Body of pancreas (tissue), 4 donors: Measurements from ENCODE around the gene HCFC1. TPM values are rescaled to one million over a fixed set of nuclear protein-coding genes. Genes with fewer than 3 reads are reported as not detected.

Experiments
- ATAC-seq: fragments of 150-250 bp; one replicate; pipeline ENCODE4 v1.9.1; 2016
- DNase-seq, 4 donors: peaks; one replicate each; pipeline ENCODE4 v3.0.0-alpha.2; 2019
- H3K27ac ChIP-seq, 4 donors: fragments of 200-600 bp; sonication (generic); 1 replicate in 3 of 4; 2 replicates in 1 of 4; pipeline versions ENCODE4 v1.5.1 to v1.6.1; 2016 to 2019; ENCODE audit warnings: mild to moderate bottlenecking in 1 of 4, mixed read lengths in 1 of 4, moderate library complexity in 1 of 4
- H3K27me3 ChIP-seq, 2 donors: fragments of 200-600 bp; sonication (generic); one replicate each; pipeline ENCODE4 v1.6.0; 2016; ENCODE audit warnings: mild to moderate bottlenecking in 1 of 2
- H3K36me3 ChIP-seq, 2 donors: fragments of 200-600 bp; sonication (generic); replicated peaks in 1 of 2; 2 replicates each; pipeline ENCODE4 v1.5.1; 2016; ENCODE audit warnings: low read depth in 2 of 2; ENCODE audit not compliant: insufficient read depth in 1 of 2
- H3K4me1 ChIP-seq: fragments of 200-600 bp; sonication (generic); one replicate; pipeline ENCODE4 v1.6.0; 2016
- H3K4me3 ChIP-seq, 2 donors: fragments of 200-600 bp; sonication (generic); 1 replicate in 1 of 2; 2 replicates in 1 of 2; pipeline ENCODE4 v1.5.1; 2016 to 2019
- H3K9me3 ChIP-seq, 3 donors: fragments of 200-600 bp; sonication (generic); 1 replicate in 2 of 3; 2 replicates in 1 of 3; pipeline ENCODE4 v1.5.1; 2016
- POLR2A ChIP-seq, 3 donors: fragments of 450-650 bp; IDR thresholded peaks; one replicate each; pipeline ENCODE4 v1.6.1; 2016; ENCODE audit warnings: antibody characterized with exemption in 3 of 3, mild to moderate bottlenecking in 2 of 3
- WGBS, 2 donors: methylation state at CpG; one replicate each; pipeline ENCODE4 v1.1.5; 2017; 5-methylcytosine and 5-hydroxymethylcytosine counted together
- intact Hi-C: fragments of 100-400 bp; cut with DNase I; formaldehyde crosslinking; loops from one replicate; pipeline ENCODE4 v1.15.1; 2023
- total RNA-seq, 2 donors: library from RNA; depleted of rRNA; stranded (reverse); fragments of >200 nt; gene quantifications; one replicate each; pipeline ENCODE4 v1.1.0, GENCODE V29; 2016
- TF ChIP-seq, protein P1 (sequence below), 7 experiments: fragments of 450-650 bp in 4 of 7; fragments of 200-600 bp in 3 of 7; sonication (generic) in 3 of 7; IDR thresholded peaks; one replicate each; pipeline ENCODE4 v1.5.1; 2016 to 2019; ENCODE audit warnings: antibody characterized with exemption in 7 of 7

Gene HCFC1
- total RNA-seq, 2 donors from 2014 or later, result 16.6 to 62.6 TPM

DNA sequence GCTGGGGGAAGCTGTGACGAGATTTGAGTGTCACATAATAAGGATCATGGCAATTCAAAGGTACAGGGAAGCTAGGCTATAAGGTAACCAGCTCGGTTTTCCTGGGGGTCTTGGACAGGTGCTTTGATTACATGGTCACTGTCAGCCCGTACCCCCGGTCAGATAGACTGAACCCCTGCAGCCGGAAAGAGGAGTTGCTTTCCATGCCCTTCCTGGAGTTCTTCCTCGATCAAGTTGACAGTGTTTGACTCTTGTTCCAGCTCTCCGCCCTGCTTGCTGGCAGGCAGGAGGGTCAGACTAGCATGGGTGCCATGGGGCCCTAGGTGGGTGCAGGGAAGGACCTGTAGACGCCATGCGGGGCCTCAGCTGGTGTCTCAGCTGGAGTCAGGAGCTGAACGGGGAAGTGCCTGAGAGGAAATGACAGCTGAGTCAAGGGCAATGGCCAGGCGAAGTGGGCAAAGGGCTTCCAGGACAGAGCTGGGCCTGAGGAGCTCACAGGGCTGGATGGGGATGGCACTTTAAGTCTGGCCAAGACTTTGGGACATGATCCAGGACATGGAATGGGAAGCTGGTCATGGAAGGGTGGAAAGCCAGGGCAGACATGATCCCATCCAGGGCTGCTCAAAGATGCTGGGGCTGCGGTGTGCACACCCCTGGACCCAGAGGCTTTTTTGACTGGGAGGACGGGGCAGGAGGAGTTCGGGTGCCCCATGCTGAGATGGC is 2.5 kb upstream of the HCFC1 start:
- H3K4me3 ChIP-seq, result no peak overlapping the region
- ATAC-seq, result no peak
- H3K27ac ChIP-seq, result peak overlapping the region; percentile 94 to 99 (median 96)

DNA sequence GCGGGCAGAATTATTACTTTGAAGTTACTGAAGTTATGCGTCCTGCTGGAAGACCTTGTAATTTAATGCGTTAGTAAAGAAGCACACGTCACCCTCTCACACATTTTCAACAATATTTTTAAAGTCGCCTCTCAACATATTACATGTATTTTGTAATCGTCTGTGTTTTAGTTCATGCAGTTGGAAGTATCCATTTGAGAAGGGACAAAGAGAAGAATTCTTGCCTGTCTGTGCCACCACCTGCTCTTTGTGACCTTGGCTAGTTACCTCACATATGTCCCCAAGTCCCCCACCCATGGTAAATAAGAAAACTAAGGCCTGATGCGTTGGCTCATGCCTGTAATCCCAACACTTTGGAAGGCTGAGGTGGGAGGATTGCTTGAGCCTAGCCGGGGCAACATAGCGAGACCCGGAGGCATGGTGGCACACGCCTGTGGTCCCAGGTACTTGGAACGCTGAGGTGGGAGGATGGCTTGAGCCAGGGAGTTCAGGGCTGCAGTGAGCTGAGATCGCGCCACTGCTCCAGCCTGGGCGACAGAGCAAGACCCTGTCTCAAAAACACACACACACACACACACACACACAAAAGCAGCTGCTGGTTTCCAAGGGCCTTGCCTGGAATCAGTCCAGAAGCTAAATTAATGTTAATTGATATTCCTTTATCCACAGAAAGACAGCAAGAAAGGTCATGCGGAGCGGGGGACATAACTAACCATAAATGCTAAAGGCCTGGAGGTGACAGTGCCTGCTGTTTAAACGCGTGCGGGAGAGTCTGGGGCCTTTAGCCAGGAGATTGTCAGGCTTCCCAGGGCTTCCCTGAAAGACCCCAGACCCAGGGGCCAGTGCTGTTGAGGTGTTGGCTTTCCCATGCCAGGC is 1.7 kb upstream of the HCFC1 start:
- Histone ChIP-seq H3K36me3 (no peaks in the 10 kb centered on the region), H3K4me1 (peaks cover 29% of the 10 kb centered on the region), H3K4me3 (no peak overlapping the region), H3K27ac (peak overlapping the region; percentile 94 to 99 (median 96)), H3K9me3 (no peaks in the 10 kb centered on the region), H3K27me3 (no peaks in the 10 kb centered on the region)
- WGBS, 2 donors, result 10 to 15% methylated on average over 8 to 20 of the region's 20 CpGs
- TF ChIP-seq, protein P1, sequence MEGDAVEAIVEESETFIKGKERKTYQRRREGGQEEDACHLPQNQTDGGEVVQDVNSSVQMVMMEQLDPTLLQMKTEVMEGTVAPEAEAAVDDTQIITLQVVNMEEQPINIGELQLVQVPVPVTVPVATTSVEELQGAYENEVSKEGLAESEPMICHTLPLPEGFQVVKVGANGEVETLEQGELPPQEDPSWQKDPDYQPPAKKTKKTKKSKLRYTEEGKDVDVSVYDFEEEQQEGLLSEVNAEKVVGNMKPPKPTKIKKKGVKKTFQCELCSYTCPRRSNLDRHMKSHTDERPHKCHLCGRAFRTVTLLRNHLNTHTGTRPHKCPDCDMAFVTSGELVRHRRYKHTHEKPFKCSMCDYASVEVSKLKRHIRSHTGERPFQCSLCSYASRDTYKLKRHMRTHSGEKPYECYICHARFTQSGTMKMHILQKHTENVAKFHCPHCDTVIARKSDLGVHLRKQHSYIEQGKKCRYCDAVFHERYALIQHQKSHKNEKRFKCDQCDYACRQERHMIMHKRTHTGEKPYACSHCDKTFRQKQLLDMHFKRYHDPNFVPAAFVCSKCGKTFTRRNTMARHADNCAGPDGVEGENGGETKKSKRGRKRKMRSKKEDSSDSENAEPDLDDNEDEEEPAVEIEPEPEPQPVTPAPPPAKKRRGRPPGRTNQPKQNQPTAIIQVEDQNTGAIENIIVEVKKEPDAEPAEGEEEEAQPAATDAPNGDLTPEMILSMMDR (IDR thresholded peaks at IDR 0.05), result no peak
- TF ChIP-seq POLR2A (IDR thresholded peaks at IDR 0.05), result peak in 2 of 3 donors; percentile 26 to 53
- DNase-seq (peak in 2 of 4 donors; percentile 36 to 49), ATAC-seq (no peak)
- intact Hi-C loops, result no loop called here

More for the DNA sequence above, 2.5 kb upstream of the HCFC1 start:
- intact Hi-C loops, result no loop called here
- no peaks in the 10 kb centered on the region for H3K27me3 ChIP-seq
- peaks cover 21% of the 10 kb centered on the region for H3K4me1 ChIP-seq
- DNase-seq, result peak in 3 of 4 donors; percentile 33 to 42 (median 37)
- no peaks in the 10 kb centered on the region for H3K36me3 ChIP-seq
- 31 to 80% methylated on average over 1 to 9 of the region's 14 CpGs for WGBS, 2 donors
- H3K9me3 ChIP-seq, result no peaks in the 10 kb centered on the region
- no peak for TF ChIP-seq POLR2A (IDR thresholded peaks at IDR 0.05)
- TF ChIP-seq, protein P1 (IDR thresholded peaks at IDR 0.05), result no peak

DNA sequence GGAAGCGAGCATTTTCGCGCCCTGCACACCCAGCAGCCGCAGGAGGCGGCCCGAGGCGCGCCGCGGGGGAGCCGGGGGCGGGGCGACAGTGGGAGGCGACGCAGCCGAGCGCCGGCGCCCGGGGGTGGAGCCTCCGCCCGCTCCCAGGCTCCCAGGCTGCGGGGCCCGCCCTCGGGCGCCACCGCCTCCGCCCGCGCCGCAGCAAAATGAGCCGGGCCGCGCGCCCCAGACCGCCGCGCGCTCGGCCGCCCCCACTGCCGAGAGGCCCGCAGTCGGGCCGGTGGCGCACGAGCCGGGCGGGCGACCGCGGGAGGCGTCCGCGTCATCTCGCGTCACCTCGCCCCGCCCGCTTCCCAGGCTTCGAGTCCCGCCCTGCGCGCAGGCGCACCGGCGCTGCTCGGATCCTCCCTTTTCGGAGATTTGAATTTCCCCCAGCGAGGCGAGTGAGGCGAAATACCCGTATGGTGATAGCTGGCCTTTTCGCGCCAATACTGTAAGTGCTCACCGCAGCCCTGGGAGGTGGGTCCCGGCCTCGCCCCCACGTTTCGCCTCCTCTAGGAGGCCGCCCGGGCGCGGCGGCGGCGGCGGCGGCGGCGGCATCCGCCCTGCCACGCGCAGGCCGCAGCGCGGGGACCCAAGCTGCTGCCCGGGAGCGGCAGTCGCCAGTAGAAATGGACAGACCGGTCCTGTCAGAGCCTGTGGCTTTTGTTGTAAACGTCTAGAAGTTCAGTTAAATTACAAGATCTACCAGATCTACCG is 929 bp upstream of the HCFC1 start, which contains the start of gene TMEM187:
TMEM187 (plus strand) TSS at position 387 of the 759 bp plus-strand sequence. CDS start 9,309 bp downstream, outside the sequence.
- TF ChIP-seq, protein P1 (IDR thresholded peaks at IDR 0.05), result no peak
- TF ChIP-seq POLR2A (IDR thresholded peaks at IDR 0.05), result peak in 2 of 3 donors; percentile 37 to 57
- peak; percentile 86 to 91 (median 89) for DNase-seq
- Histone ChIP-seq H3K4me1 (peaks cover 37% of the 10 kb centered on the region), H3K27ac (peak within 1 kb of the TSS; percentile 94 to 99 (median 96)), H3K4me3 (peak within 1 kb of the TSS; percentile 80 to 95), H3K9me3 (no peaks in the 10 kb centered on the region), H3K36me3 (no peaks in the 10 kb centered on the region), H3K27me3 (no peaks in the 10 kb centered on the region)
- intact Hi-C loops, result no loop called here
- peak; percentile 72 for ATAC-seq
- 0% methylated on average over 13 to 27 of the region's 103 CpGs for WGBS, 2 donors

DNA sequence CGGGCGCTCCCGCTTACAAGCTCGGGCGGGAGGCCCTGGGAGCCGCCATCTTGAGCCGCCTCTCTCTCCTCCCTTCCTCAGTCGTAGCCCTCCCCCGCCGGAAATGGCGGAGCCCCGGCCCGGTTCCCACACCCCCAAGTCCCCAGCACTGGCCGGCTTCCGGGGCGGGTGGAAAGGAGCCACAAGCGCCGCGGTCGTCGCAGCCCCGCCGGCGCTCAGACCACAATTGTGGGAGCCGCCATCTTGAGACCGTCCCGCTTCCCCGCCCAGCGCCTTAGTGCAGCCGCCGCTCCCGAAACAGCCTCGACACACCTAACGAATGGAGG is 531 bp downstream of the HCFC1 start:
- Histone ChIP-seq H3K9me3 (no peaks in the 10 kb centered on the region), H3K4me1 (peaks cover 52% of the 10 kb centered on the region), H3K27me3 (no peaks in the 10 kb centered on the region), H3K36me3 (no peaks in the 10 kb centered on the region), H3K27ac (peak overlapping the region; percentile 94 to 99 (median 96)), H3K4me3 (peak overlapping the region; percentile 80 to 95)
- peak; percentile 56 for ATAC-seq
- peak; percentile 83 to 92 (median 90) for DNase-seq
- 0% methylated on average over 28 of the region's 34 CpGs; no CpG with 5 or more reads in 1 of the 2 donors for WGBS, 2 donors
- intact Hi-C loops, result no loop called here
- TF ChIP-seq, protein P1 (IDR thresholded peaks at IDR 0.05), result no peak
- peak; percentile 38 to 78 (median 75) for TF ChIP-seq POLR2A (IDR thresholded peaks at IDR 0.05)
